HEK293 (cell line): ENCODE data around the gene CYTH4.

Experiments
- CTCF ChIA-PET: fragments of 350-600 bp; formaldehyde crosslinking; extraction: SDS; loops from one replicate; lab custom pipeline; 2021; ENCODE audit warnings: antibody characterized with exemption; lab: Yijun Ruan, JAX
- POLR2A ChIA-PET: fragments of 300-600 bp; formaldehyde crosslinking; extraction: SDS; loops from one replicate; lab custom pipeline; 2020; ENCODE audit warnings: antibody characterized with exemption, inconsistent platforms; lab: Yijun Ruan, JAX
- H3K27ac ChIP-seq: fragments of 200-500 bp; sonication (Bioruptor generic); 2 replicates; pipeline ENCODE4 v1.5.1; 2014; ENCODE audit warnings: low read depth, low read length, control low read depth, inconsistent platforms; ENCODE audit errors: extremely low read depth
- H3K36me3 ChIP-seq, 2 experiments: fragments of 200-500 bp in 1 of 2; sonication (Bioruptor generic) in 1 of 2; 1 replicate in 1 of 2; 2 replicates in 1 of 2; pipeline ENCODE4 v1.5.1; 2014 to 2017; ENCODE audit warnings: inconsistent platforms in 2 of 2, low read length in 2 of 2; ENCODE audit not compliant: control insufficient read depth in 2 of 2, insufficient read depth in 1 of 2
- H3K4me1 ChIP-seq: fragments of 200-500 bp; sonication (Bioruptor generic); 2 replicates; pipeline ENCODE4 v1.5.1; 2014; ENCODE audit warnings: mild to moderate bottlenecking, low read length, inconsistent platforms; ENCODE audit not compliant: control insufficient read depth, insufficient read depth
- H3K4me3 ChIP-seq: 2 replicates; pipeline ENCODE4 v1.5.1; 2011; ENCODE audit warnings: low read depth, mild to moderate bottlenecking, control low read depth, low read length, moderate library complexity
- H3K9me3 ChIP-seq: fragments of 200-500 bp; sonication (Bioruptor generic); 2 replicates; pipeline ENCODE4 v1.5.1; 2014; ENCODE audit warnings: low read depth, low read length, inconsistent platforms; ENCODE audit not compliant: control insufficient read depth, insufficient read depth
- GLI2 ChIP-seq: fragments of 450-650 bp; formaldehyde crosslinking; IDR thresholded peaks from 2 replicates; pipeline ENCODE4; 2017; ENCODE audit warnings: missing biosample characterization, missing genetic modification characterization, low read depth, borderline replicate concordance
- GLI4 ChIP-seq: fragments of 450-650 bp; formaldehyde crosslinking; IDR thresholded peaks from 2 replicates; pipeline ENCODE4 v1.5.1; 2016; ENCODE audit warnings: missing biosample characterization, missing genetic modification characterization
- GLIS1 ChIP-seq: fragments of 450-650 bp; formaldehyde crosslinking; IDR thresholded peaks from 2 replicates; pipeline ENCODE4 v1.5.1; 2016; ENCODE audit warnings: missing biosample characterization, missing genetic modification characterization
- REPIN1 ChIP-seq: fragments of 450-650 bp; formaldehyde crosslinking; IDR thresholded peaks from 2 replicates; pipeline ENCODE4 v1.5.1; 2017; ENCODE audit warnings: missing biosample characterization, missing genetic modification characterization, low read depth
- SP2 ChIP-seq: fragments of 450-650 bp; formaldehyde crosslinking; IDR thresholded peaks from 2 replicates; pipeline ENCODE4 v1.5.1; 2016; ENCODE audit warnings: missing biosample characterization, missing genetic modification characterization
- ZBTB10 ChIP-seq: fragments of 450-650 bp; formaldehyde crosslinking; IDR thresholded peaks from 2 replicates; pipeline ENCODE4 v1.5.1; 2016; ENCODE audit warnings: missing biosample characterization, missing genetic modification characterization
- ZBTB11 ChIP-seq: fragments of 450-650 bp; formaldehyde crosslinking; conservative IDR thresholded peaks from 2 replicates; pipeline ENCODE4 v1.5.1; 2016; ENCODE audit warnings: low read depth, missing biosample characterization, missing genetic modification characterization
- ZEB2 ChIP-seq: fragments of 450-650 bp; formaldehyde crosslinking; IDR thresholded peaks from 2 replicates; pipeline ENCODE4 v1.5.1; 2016; ENCODE audit warnings: missing biosample characterization, missing genetic modification characterization
- ZNF19 ChIP-seq: fragments of 450-650 bp; formaldehyde crosslinking; IDR thresholded peaks from 2 replicates; pipeline ENCODE4; 2016; ENCODE audit warnings: missing biosample characterization, missing genetic modification characterization, low read depth
- ZNF23 ChIP-seq: fragments of 450-650 bp; formaldehyde crosslinking; IDR thresholded peaks from 2 replicates; pipeline ENCODE4 v1.5.1; 2016; ENCODE audit warnings: missing biosample characterization, missing genetic modification characterization, borderline replicate concordance
- ZNF239 ChIP-seq: fragments of 450-650 bp; formaldehyde crosslinking; IDR thresholded peaks from 2 replicates; pipeline ENCODE4 v1.5.1; 2016; ENCODE audit warnings: missing biosample characterization, missing genetic modification characterization
- ZNF514 ChIP-seq: fragments of 450-650 bp; formaldehyde crosslinking; IDR thresholded peaks from 2 replicates; pipeline ENCODE4 v1.5.1; 2016; ENCODE audit warnings: missing biosample characterization, missing genetic modification characterization
- ZNF560 ChIP-seq: fragments of 450-650 bp; formaldehyde crosslinking; IDR thresholded peaks from 2 replicates; pipeline ENCODE4 v1.5.1; 2017; ENCODE audit warnings: missing biosample characterization, missing genetic modification characterization, borderline replicate concordance
- ZNF561 ChIP-seq: fragments of 450-650 bp; IDR thresholded peaks from 2 replicates; pipeline ENCODE4 v1.5.1; 2018; ENCODE audit warnings: missing biosample characterization, missing genetic modification characterization, borderline replicate concordance
- ZNF571 ChIP-seq: fragments of 450-650 bp; formaldehyde crosslinking; IDR thresholded peaks from 2 replicates; pipeline ENCODE4 v1.5.0; 2017; ENCODE audit warnings: missing biosample characterization, missing genetic modification characterization
- ZNF596 ChIP-seq: fragments of 450-650 bp; IDR thresholded peaks from 2 replicates; pipeline ENCODE4 v1.5.0; 2018; ENCODE audit warnings: missing biosample characterization, mild to moderate bottlenecking, missing genetic modification characterization, moderate library complexity
- ZNF621 ChIP-seq: fragments of 450-650 bp; formaldehyde crosslinking; IDR thresholded peaks from 2 replicates; pipeline ENCODE4 v1.5.1; 2017; ENCODE audit warnings: missing biosample characterization, missing genetic modification characterization
- ZNF660 ChIP-seq: fragments of 450-650 bp; IDR thresholded peaks from 2 replicates; pipeline ENCODE4 v1.5.1; 2018; ENCODE audit warnings: missing biosample characterization, mild to moderate bottlenecking, missing genetic modification characterization
- ZNF777 ChIP-seq: fragments of 450-650 bp; formaldehyde crosslinking; IDR thresholded peaks from 2 replicates; pipeline ENCODE4 v1.5.1; 2017; ENCODE audit warnings: missing biosample characterization, missing genetic modification characterization, borderline replicate concordance
- ZSCAN23 ChIP-seq: fragments of 450-650 bp; formaldehyde crosslinking; IDR thresholded peaks from 2 replicates; pipeline ENCODE4 v1.5.1; 2016; ENCODE audit warnings: missing biosample characterization, missing genetic modification characterization
- TF ChIP-seq, protein P1 (sequence below): fragments of 450-650 bp; formaldehyde crosslinking; IDR thresholded peaks from 2 replicates; pipeline ENCODE4 v1.5.1; 2017; ENCODE audit warnings: missing biosample characterization, missing genetic modification characterization
- TF ChIP-seq, protein P2 (sequence below): fragments of 450-650 bp; formaldehyde crosslinking; IDR thresholded peaks from 2 replicates; pipeline ENCODE4 v1.5.1; 2016; ENCODE audit warnings: missing biosample characterization, missing genetic modification characterization
- TF ChIP-seq, protein P3 (sequence below): sonication (generic); formaldehyde crosslinking; IDR thresholded peaks from 2 replicates; pipeline ENCODE4 v1.8.1; 2022; ENCODE audit warnings: mild to moderate bottlenecking, moderate library complexity, missing genetic modification reagents

Gene CYTH4

GRCh38 chr22:37276776-37277175, 5.5 kb upstream of the CYTH4 start (continued):
- TF ChIP-seq, protein P1, sequence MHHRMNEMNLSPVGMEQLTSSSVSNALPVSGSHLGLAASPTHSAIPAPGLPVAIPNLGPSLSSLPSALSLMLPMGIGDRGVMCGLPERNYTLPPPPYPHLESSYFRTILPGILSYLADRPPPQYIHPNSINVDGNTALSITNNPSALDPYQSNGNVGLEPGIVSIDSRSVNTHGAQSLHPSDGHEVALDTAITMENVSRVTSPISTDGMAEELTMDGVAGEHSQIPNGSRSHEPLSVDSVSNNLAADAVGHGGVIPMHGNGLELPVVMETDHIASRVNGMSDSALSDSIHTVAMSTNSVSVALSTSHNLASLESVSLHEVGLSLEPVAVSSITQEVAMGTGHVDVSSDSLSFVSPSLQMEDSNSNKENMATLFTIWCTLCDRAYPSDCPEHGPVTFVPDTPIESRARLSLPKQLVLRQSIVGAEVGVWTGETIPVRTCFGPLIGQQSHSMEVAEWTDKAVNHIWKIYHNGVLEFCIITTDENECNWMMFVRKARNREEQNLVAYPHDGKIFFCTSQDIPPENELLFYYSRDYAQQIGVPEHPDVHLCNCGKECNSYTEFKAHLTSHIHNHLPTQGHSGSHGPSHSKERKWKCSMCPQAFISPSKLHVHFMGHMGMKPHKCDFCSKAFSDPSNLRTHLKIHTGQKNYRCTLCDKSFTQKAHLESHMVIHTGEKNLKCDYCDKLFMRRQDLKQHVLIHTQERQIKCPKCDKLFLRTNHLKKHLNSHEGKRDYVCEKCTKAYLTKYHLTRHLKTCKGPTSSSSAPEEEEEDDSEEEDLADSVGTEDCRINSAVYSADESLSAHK = no peak
- no peak for TF ChIP-seq ZSCAN23 (tag by site-specific recombination)
- TF ChIP-seq ZNF777 (tag by site-specific recombination) = no peak
- TF ChIP-seq, all 188 proteins: peak for 0

DNA sequence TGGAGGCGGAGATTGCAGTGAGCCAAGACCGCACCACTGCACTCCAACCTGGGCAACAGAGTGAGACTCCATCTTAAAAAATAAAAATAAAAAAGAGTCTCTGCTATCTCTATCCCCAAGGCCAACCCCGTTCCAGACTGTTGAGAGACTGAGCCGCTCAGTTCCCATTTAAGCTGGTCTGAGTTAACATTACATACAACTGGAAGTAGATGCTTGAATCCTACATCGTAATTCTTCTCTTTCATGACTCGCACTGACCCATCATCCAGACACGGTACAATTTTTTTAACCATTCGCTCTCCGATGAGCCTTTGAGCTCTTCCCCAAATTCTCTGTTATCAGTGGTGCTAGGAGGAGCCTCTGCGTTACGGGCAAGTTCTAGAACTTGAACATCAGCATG, 4.9 kb upstream of the CYTH4 start:
- no peak overlapping the region for H3K4me3 ChIP-seq
- no peaks in the 10 kb centered on the region for H3K9me3 ChIP-seq
- H3K36me3 ChIP-seq = no peaks in the 10 kb centered on the region
- no peak overlapping the region for H3K27ac ChIP-seq
- H3K4me1 ChIP-seq = no peaks in the 10 kb centered on the region
- TF ChIP-seq ZNF660 (no peak), REPIN1 (tag by site-specific recombination) (no peak), ZNF514 (tag by site-specific recombination) (0 out of 2 replicates have a peak, but pooled peaks have one; percentile 58), ZNF19 (no peak), SP2 (tag by site-specific recombination) (no peak)
- CTCF ChIA-PET = interaction anchor here (0.9 to 2.3 kb wide), 4 partner anchors 10 to 78 kb away, joined by 3 to 10 read pairs (median 6); no protein-coding TSS in a partner anchor
- POLR2A ChIA-PET = interaction anchor here (0.6 kb wide), 2 partner anchors 11 to 313 kb away, joined by 3 read pairs; no protein-coding TSS in a partner anchor

- Histone ChIP-seq H3K27ac (no peak overlapping the region), H3K4me3 (no peak overlapping the region), H3K36me3 (no peaks in the 10 kb centered on the region), H3K4me1 (no peaks in the 10 kb centered on the region), H3K9me3 (no peaks in the 10 kb centered on the region)
- CTCF ChIA-PET = interaction anchor here (1.4 to 2.3 kb wide), 2 partner anchors 17 to 38 kb away, joined by 7 to 10 read pairs; no protein-coding TSS in a partner anchor
- POLR2A ChIA-PET = no interaction called here
- TF ChIP-seq ZNF621 (tag by site-specific recombination) (no peak), ZBTB11 (tag by site-specific recombination) (no peak), ZEB2 (tag by site-specific recombination) (no peak), ZBTB10 (tag by site-specific recombination) (no peak), ZNF596 (tag by site-specific recombination) (no peak), ZNF514 (tag by site-specific recombination) (no peak), ZNF23 (tag by site-specific recombination) (no peak), GLI4 (tag by site-specific recombination) (no peak), GLI2 (tag by site-specific recombination) (no peak), ZNF571 (tag by site-specific recombination) (no peak), ZNF239 (tag by site-specific recombination) (no peak), ZNF561 (tag by site-specific recombination) (no peak), GLIS1 (tag by site-specific recombination) (no peak), ZNF560 (tag by site-specific recombination) (no peak)
- TF ChIP-seq, protein P2, sequence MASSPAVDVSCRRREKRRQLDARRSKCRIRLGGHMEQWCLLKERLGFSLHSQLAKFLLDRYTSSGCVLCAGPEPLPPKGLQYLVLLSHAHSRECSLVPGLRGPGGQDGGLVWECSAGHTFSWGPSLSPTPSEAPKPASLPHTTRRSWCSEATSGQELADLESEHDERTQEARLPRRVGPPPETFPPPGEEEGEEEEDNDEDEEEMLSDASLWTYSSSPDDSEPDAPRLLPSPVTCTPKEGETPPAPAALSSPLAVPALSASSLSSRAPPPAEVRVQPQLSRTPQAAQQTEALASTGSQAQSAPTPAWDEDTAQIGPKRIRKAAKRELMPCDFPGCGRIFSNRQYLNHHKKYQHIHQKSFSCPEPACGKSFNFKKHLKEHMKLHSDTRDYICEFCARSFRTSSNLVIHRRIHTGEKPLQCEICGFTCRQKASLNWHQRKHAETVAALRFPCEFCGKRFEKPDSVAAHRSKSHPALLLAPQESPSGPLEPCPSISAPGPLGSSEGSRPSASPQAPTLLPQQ (tag by site-specific recombination) = no peak
- TF ChIP-seq, protein P3, sequence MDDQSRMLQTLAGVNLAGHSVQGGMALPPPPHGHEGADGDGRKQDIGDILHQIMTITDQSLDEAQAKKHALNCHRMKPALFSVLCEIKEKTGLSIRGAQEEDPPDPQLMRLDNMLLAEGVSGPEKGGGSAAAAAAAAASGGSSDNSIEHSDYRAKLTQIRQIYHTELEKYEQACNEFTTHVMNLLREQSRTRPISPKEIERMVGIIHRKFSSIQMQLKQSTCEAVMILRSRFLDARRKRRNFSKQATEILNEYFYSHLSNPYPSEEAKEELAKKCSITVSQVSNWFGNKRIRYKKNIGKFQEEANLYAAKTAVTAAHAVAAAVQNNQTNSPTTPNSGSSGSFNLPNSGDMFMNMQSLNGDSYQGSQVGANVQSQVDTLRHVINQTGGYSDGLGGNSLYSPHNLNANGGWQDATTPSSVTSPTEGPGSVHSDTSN (CRISPR knock-in tag) = no peak
Observed at GRCh38 chr22:37278261-37278660, 4.0 kb upstream of the CYTH4 start.
